ENCODE data around the gene LINGO3.

Gene LINGO3

DNA sequence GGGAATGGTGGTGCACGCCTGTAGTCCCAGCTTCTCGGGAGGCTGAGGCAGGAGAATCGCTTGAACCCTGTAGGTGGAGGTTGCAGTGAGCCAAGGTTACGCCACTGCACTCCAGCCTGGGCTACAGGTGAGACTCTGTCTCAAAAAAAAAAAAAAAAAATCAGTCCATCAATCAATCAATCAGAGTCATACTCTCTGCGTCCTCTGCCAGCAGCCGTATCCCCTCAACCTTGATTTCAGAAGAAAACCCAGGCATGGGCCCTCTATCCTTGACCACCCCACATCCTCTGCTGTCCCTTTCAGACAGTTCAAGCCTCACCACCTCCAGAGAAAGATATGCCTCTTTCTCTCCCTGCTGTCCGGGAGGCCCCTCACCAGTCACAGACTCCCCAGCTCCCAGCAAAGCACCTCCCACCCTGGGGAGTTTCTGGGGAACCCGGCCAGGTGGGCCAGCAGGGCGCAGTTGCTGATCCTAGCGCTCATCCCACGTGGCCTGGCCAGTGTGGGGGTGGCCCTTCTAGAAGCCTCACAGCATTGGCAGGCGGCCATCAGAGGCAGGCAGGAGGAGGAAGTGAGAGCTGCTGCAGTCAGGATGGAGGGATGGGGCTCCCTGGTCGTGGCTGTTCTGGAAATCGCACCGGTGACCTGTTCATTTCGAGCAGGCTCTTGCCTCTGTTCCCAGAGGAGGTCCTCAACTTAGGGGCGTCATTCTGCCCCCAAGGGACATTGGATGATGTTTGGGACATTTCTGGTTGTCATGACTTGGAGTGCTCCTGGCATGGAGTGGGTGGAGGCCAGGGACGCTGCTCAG, 41.6 kb downstream of the LINGO3 start (continued):
- TF ChIP-seq, protein P1, sequence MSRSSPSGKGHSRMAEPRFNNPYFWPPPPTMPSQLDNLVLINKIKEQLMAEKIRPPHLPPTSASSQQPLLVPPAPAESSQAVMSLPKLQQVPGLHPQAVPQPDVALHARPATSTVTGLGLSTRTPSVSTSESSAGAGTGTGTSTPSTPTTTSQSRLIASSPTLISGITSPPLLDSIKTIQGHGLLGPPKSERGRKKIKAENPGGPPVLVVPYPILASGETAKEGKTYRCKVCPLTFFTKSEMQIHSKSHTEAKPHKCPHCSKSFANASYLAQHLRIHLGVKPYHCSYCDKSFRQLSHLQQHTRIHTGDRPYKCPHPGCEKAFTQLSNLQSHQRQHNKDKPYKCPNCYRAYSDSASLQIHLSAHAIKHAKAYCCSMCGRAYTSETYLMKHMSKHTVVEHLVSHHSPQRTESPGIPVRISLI (tag by site-specific recombination; IDR thresholded peaks at IDR 0.05): no peak
- TF ChIP-seq ZNF132 (tag by site-specific recombination; IDR thresholded peaks at IDR 0.05; ENCODE audit: borderline replicate concordance) (no peak), INSM2 (tag by site-specific recombination; IDR thresholded peaks at IDR 0.05) (no peak), ZNF843 (tag by site-specific recombination; IDR thresholded peaks at IDR 0.05) (no peak), SETDB1 (IDR thresholded peaks at IDR 0.05; ENCODE audit: insufficient read length, low read length) (no peak), ZNF501 (tag by site-specific recombination; IDR thresholded peaks at IDR 0.05) (no peak), ZNF366 (tag by site-specific recombination; conservative IDR thresholded peaks at IDR 0.05) (peak; percentile 81), ZNF248 (tag by site-specific recombination; IDR thresholded peaks at IDR 0.05) (no peak), BCL11B (tag by site-specific recombination; IDR thresholded peaks at IDR 0.05; ENCODE audit: low read depth) (no peak), PRDM2 (tag by site-specific recombination; IDR thresholded peaks at IDR 0.05; ENCODE audit: borderline replicate concordance) (no peak), KLF17 (tag by site-specific recombination; IDR thresholded peaks at IDR 0.05) (no peak), ZBTB17 (tag by site-specific recombination; IDR thresholded peaks at IDR 0.05) (peak; percentile 53; the same call in 1 of the 2 replicates), ZNF560 (tag by site-specific recombination; IDR thresholded peaks at IDR 0.05; ENCODE audit: borderline replicate concordance) (no peak), ZNF488 (tag by site-specific recombination; IDR thresholded peaks at IDR 0.05) (no peak), SP3 (tag by site-specific recombination; IDR thresholded peaks at IDR 0.05) (no peak), OSR2 (tag by site-specific recombination; IDR thresholded peaks at IDR 0.05) (no peak), ZNF19 (tag by site-specific recombination; IDR thresholded peaks at IDR 0.05; ENCODE audit: low read depth) (no peak), ZNF623 (tag by site-specific recombination; IDR thresholded peaks at IDR 0.05) (no peak), ZNF266 (tag by site-specific recombination; IDR thresholded peaks at IDR 0.05; ENCODE audit: low read depth) (no peak), ZNF121 (tag by site-specific recombination; IDR thresholded peaks at IDR 0.05) (no peak), KLF8 (tag by site-specific recombination; IDR thresholded peaks at IDR 0.05) (no peak), ATF2 (tag by site-specific recombination; IDR thresholded peaks at IDR 0.05; ENCODE audit: low read depth) (no peak), KLF9 (tag by site-specific recombination; IDR thresholded peaks at IDR 0.05; ENCODE audit: low read depth) (no peak), ZSCAN4 (tag by site-specific recombination; IDR thresholded peaks at IDR 0.05) (no peak)
